Measurements from ENCODE around the gene SLC9C1.

SLC9C1 gene

GRCh38 chr3:112320691-112321090, 26.7 kb upstream of the SLC9C1 start:
- no peaks in the 10 kb centered on the region for H3K4me1 Mint-ChIP-seq (ENCODE audit: low read depth)
- H3K9me3 Mint-ChIP-seq (ENCODE audit: low read depth): no peaks in the 10 kb centered on the region
- no peaks in the 10 kb centered on the region for H3K36me3 Mint-ChIP-seq
- H3K27ac Mint-ChIP-seq: no peak overlapping the region
- no peak overlapping the region for H3K4me3 Mint-ChIP-seq
- peaks cover 6% of the 10 kb centered on the region for H3K27me3 Mint-ChIP-seq

- Mint-ChIP-seq H3K4me1 (ENCODE audit: low read depth) (no peaks in the 10 kb centered on the region), H3K27ac (no peak overlapping the region), H3K4me3 (no peak overlapping the region), H3K27me3 (peaks cover 4% of the 10 kb centered on the region), H3K36me3 (no peaks in the 10 kb centered on the region), H3K9me3 (ENCODE audit: low read depth) (no peaks in the 10 kb centered on the region)
These were observed 25.7 kb upstream of the SLC9C1 start for GRCh38 chr3:112319516-112320276.

- Mint-ChIP-seq H3K27ac (no peak overlapping the region), H3K4me1 (ENCODE audit: low read depth) (no peaks in the 10 kb centered on the region), H3K4me3 (no peak overlapping the region), H3K9me3 (ENCODE audit: low read depth) (no peaks in the 10 kb centered on the region), H3K36me3 (no peaks in the 10 kb centered on the region), H3K27me3 (no peaks in the 10 kb centered on the region)
These were observed 21.8 kb upstream of the SLC9C1 start for GRCh38 chr3:112315791-112316190.

- no peak overlapping the region for H3K4me3 Mint-ChIP-seq
These were observed 20.6 kb upstream of the SLC9C1 start for GRCh38 chr3:112314649-112315048.

GRCh38 chr3:112308151-112308911, 14.3 kb upstream of the SLC9C1 start:
- H3K27me3 Mint-ChIP-seq: no peaks in the 10 kb centered on the region
- H3K9me3 Mint-ChIP-seq (ENCODE audit: low read depth): no peaks in the 10 kb centered on the region
- no peaks in the 10 kb centered on the region for H3K36me3 Mint-ChIP-seq
- no peak overlapping the region for H3K27ac Mint-ChIP-seq
- H3K4me1 Mint-ChIP-seq (ENCODE audit: low read depth): no peaks in the 10 kb centered on the region
- H3K4me3 Mint-ChIP-seq: no peak overlapping the region

More at GRCh38 chr3:112314649-112315048, 20.6 kb upstream of the SLC9C1 start:
- Mint-ChIP-seq H3K36me3 (no peaks in the 10 kb centered on the region), H3K27me3 (no peaks in the 10 kb centered on the region), H3K27ac (no peak overlapping the region), H3K4me1 (ENCODE audit: low read depth) (no peaks in the 10 kb centered on the region), H3K9me3 (ENCODE audit: low read depth) (no peaks in the 10 kb centered on the region)

- H3K4me1 Mint-ChIP-seq (ENCODE audit: low read depth): no peaks in the 10 kb centered on the region
- H3K36me3 Mint-ChIP-seq: no peaks in the 10 kb centered on the region
- H3K27ac Mint-ChIP-seq: no peak overlapping the region
- H3K4me3 Mint-ChIP-seq: no peak overlapping the region
- H3K27me3 Mint-ChIP-seq: no peaks in the 10 kb centered on the region
- H3K9me3 Mint-ChIP-seq (ENCODE audit: low read depth): no peaks in the 10 kb centered on the region
These were observed 13.5 kb upstream of the SLC9C1 start for GRCh38 chr3:112307557-112307956.

GRCh38 chr3:112306825-112307224, 12.8 kb upstream of the SLC9C1 start:
- no peak overlapping the region for H3K27ac Mint-ChIP-seq
- no peaks in the 10 kb centered on the region for H3K36me3 Mint-ChIP-seq
- H3K27me3 Mint-ChIP-seq: no peaks in the 10 kb centered on the region
- H3K4me3 Mint-ChIP-seq: no peak overlapping the region
- H3K9me3 Mint-ChIP-seq (ENCODE audit: low read depth): no peaks in the 10 kb centered on the region
- H3K4me1 Mint-ChIP-seq (ENCODE audit: low read depth): no peaks in the 10 kb centered on the region

- H3K27me3 Mint-ChIP-seq: no peaks in the 10 kb centered on the region
- H3K4me1 Mint-ChIP-seq (ENCODE audit: low read depth): no peaks in the 10 kb centered on the region
- H3K9me3 Mint-ChIP-seq (ENCODE audit: low read depth): no peaks in the 10 kb centered on the region
- no peak overlapping the region for H3K27ac Mint-ChIP-seq
- H3K4me3 Mint-ChIP-seq: no peak overlapping the region
- no peaks in the 10 kb centered on the region for H3K36me3 Mint-ChIP-seq
These were observed 10.6 kb upstream of the SLC9C1 start for GRCh38 chr3:112304611-112305010.

GRCh38 chr3:112303764-112304325, 9.8 kb upstream of the SLC9C1 start:
- H3K27me3 Mint-ChIP-seq: no peaks in the 10 kb centered on the region
- no peak overlapping the region for H3K27ac Mint-ChIP-seq
- H3K9me3 Mint-ChIP-seq (ENCODE audit: low read depth): no peaks in the 10 kb centered on the region
- no peak overlapping the region for H3K4me3 Mint-ChIP-seq
- H3K4me1 Mint-ChIP-seq (ENCODE audit: low read depth): no peaks in the 10 kb centered on the region
- H3K36me3 Mint-ChIP-seq: no peaks in the 10 kb centered on the region

- Mint-ChIP-seq H3K9me3 (ENCODE audit: low read depth) (no peaks in the 10 kb centered on the region), H3K27me3 (no peaks in the 10 kb centered on the region), H3K4me1 (ENCODE audit: low read depth) (peaks cover 7% of the 10 kb centered on the region), H3K4me3 (no peak overlapping the region), H3K27ac (no peak overlapping the region), H3K36me3 (no peaks in the 10 kb centered on the region)
These were observed 9.1 kb upstream of the SLC9C1 start for GRCh38 chr3:112302881-112303763.

- H3K4me1 Mint-ChIP-seq (ENCODE audit: low read depth): peaks cover 15% of the 10 kb centered on the region
- no peaks in the 10 kb centered on the region for H3K9me3 Mint-ChIP-seq (ENCODE audit: low read depth)
- no peaks in the 10 kb centered on the region for H3K36me3 Mint-ChIP-seq
- no peak overlapping the region for H3K27ac Mint-ChIP-seq
- no peaks in the 10 kb centered on the region for H3K27me3 Mint-ChIP-seq
- H3K4me3 Mint-ChIP-seq: no peak overlapping the region
These were observed 8.3 kb upstream of the SLC9C1 start for GRCh38 chr3:112302150-112302830.

- Mint-ChIP-seq H3K4me3 (no peak overlapping the region), H3K27ac (no peak overlapping the region), H3K27me3 (no peaks in the 10 kb centered on the region), H3K36me3 (no peaks in the 10 kb centered on the region), H3K9me3 (ENCODE audit: low read depth) (no peaks in the 10 kb centered on the region), H3K4me1 (ENCODE audit: low read depth) (peaks cover 18% of the 10 kb centered on the region)
These were observed 4.8 kb upstream of the SLC9C1 start for GRCh38 chr3:112298781-112299180.

GRCh38 chr3:112297714-112298113, 3.7 kb upstream of the SLC9C1 start:
- Mint-ChIP-seq H3K4me3 (peak overlapping the region; percentile 19), H3K9me3 (ENCODE audit: low read depth) (no peaks in the 10 kb centered on the region), H3K27ac (no peak overlapping the region), H3K27me3 (no peaks in the 10 kb centered on the region), H3K36me3 (no peaks in the 10 kb centered on the region), H3K4me1 (ENCODE audit: low read depth) (peaks cover 23% of the 10 kb centered on the region)

- H3K4me1 Mint-ChIP-seq (ENCODE audit: low read depth): peaks cover 5% of the 10 kb centered on the region
- H3K9me3 Mint-ChIP-seq (ENCODE audit: low read depth): no peaks in the 10 kb centered on the region
- peaks cover 1% of the 10 kb centered on the region for H3K27me3 Mint-ChIP-seq
- no peak overlapping the region for H3K4me3 Mint-ChIP-seq
- H3K36me3 Mint-ChIP-seq: no peaks in the 10 kb centered on the region
- no peak overlapping the region for H3K27ac Mint-ChIP-seq
These were observed 5.0 kb downstream of the SLC9C1 start for GRCh38 chr3:112289011-112289410.

All from activated naive CD8-positive, alpha-beta T cell (primary cell).